Measurements from ENCODE around the gene PKHD1. TPM values are rescaled to one million over a fixed set of nuclear protein-coding genes. Genes with fewer than 3 reads are reported as not detected.

The PKHD1 gene
- total RNA-seq, 1 experiment from 2014 or later, result 0.43 TPM

GRCh38 chr6:51702851-51703250, 384.6 kb downstream of the PKHD1 start:
- ChIA-PET CTCF (no interaction called here), POLR2A (ENCODE audit: low non-redundant PET) (no interaction called here)
- Histone ChIP-seq H3K27me3 (replicated peaks; ENCODE audit: insufficient read depth, low read depth, low read length, poor library complexity) (peaks cover 8% of the 10 kb centered on the region), H3K9me3 (ENCODE audit: low read depth, low read length, poor library complexity, severe bottlenecking) (no peaks in the 10 kb centered on the region), H3K36me3 (ENCODE audit: insufficient read depth, low read length, poor library complexity, severe bottlenecking) (no peaks in the 10 kb centered on the region), H3K4me3 (ENCODE audit: low read depth, low read length, poor library complexity, severe bottlenecking) (no peak overlapping the region), H3K27ac (ENCODE audit: low read depth, low read length, poor library complexity, severe bottlenecking) (no peak overlapping the region), H3K4me1 (ENCODE audit: insufficient read depth, low read length, poor library complexity, severe bottlenecking) (no peaks in the 10 kb centered on the region)
- TF ChIP-seq CTCF (conservative IDR thresholded peaks at IDR 0.05; ENCODE audit: low read depth, low read length) (no peak), EZH2 (IDR thresholded peaks at IDR 0.05; ENCODE audit: borderline replicate concordance, low read depth, low read length, poor library complexity, severe bottlenecking) (no peak)
- intact Hi-C loops (cut with micrococcal nuclease; ENCODE audit: unreplicated experiment), result no loop called here
- no peak for DNase-seq (ENCODE audit: low spot score)
- BruUV-seq (replicated peaks), result no TSS peak

- Histone ChIP-seq H3K36me3 (ENCODE audit: insufficient read depth, low read length, poor library complexity, severe bottlenecking) (no peaks in the 10 kb centered on the region), H3K9me3 (ENCODE audit: low read depth, low read length, poor library complexity, severe bottlenecking) (no peaks in the 10 kb centered on the region), H3K4me1 (ENCODE audit: insufficient read depth, low read length, poor library complexity, severe bottlenecking) (no peaks in the 10 kb centered on the region), H3K4me3 (ENCODE audit: low read depth, low read length, poor library complexity, severe bottlenecking) (no peak overlapping the region), H3K27me3 (replicated peaks; ENCODE audit: insufficient read depth, low read depth, low read length, poor library complexity) (peaks cover 14% of the 10 kb centered on the region), H3K27ac (ENCODE audit: low read depth, low read length, poor library complexity, severe bottlenecking) (no peak overlapping the region)
- DNase-seq (ENCODE audit: low spot score), result no peak
- intact Hi-C loops (cut with micrococcal nuclease; ENCODE audit: unreplicated experiment), result no loop called here
- ChIA-PET CTCF (no interaction called here), POLR2A (ENCODE audit: low non-redundant PET) (no interaction called here)
- TF ChIP-seq CTCF (conservative IDR thresholded peaks at IDR 0.05; ENCODE audit: low read depth, low read length) (no peak), EZH2 (IDR thresholded peaks at IDR 0.05; ENCODE audit: borderline replicate concordance, low read depth, low read length, poor library complexity, severe bottlenecking) (no peak)
- BruUV-seq (replicated peaks), result no TSS peak
Observed at GRCh38 chr6:51684603-51685002, 402.8 kb downstream of the PKHD1 start.

GRCh38 chr6:51684038-51684437, 403.4 kb downstream of the PKHD1 start:
- Histone ChIP-seq H3K4me1 (ENCODE audit: insufficient read depth, low read length, poor library complexity, severe bottlenecking) (no peaks in the 10 kb centered on the region), H3K9me3 (ENCODE audit: low read depth, low read length, poor library complexity, severe bottlenecking) (no peaks in the 10 kb centered on the region), H3K27me3 (replicated peaks; ENCODE audit: insufficient read depth, low read depth, low read length, poor library complexity) (peaks cover 14% of the 10 kb centered on the region), H3K4me3 (ENCODE audit: low read depth, low read length, poor library complexity, severe bottlenecking) (no peak overlapping the region), H3K27ac (ENCODE audit: low read depth, low read length, poor library complexity, severe bottlenecking) (no peak overlapping the region), H3K36me3 (ENCODE audit: insufficient read depth, low read length, poor library complexity, severe bottlenecking) (no peaks in the 10 kb centered on the region)
- ChIA-PET CTCF (no interaction called here), POLR2A (ENCODE audit: low non-redundant PET) (no interaction called here)
- no peak for TF ChIP-seq CTCF (conservative IDR thresholded peaks at IDR 0.05; ENCODE audit: low read depth, low read length)
- no peak for TF ChIP-seq EZH2 (IDR thresholded peaks at IDR 0.05; ENCODE audit: borderline replicate concordance, low read depth, low read length, poor library complexity, severe bottlenecking)
- DNase-seq (ENCODE audit: low spot score), result no peak
- no TSS peak for BruUV-seq (replicated peaks)
- intact Hi-C loops (cut with micrococcal nuclease; ENCODE audit: unreplicated experiment), result no loop called here
